Measurements from ENCODE around the gene OR2G3. TPM values are rescaled to one million over a fixed set of nuclear protein-coding genes. Genes with fewer than 3 reads are reported as not detected.

The OR2G3 gene
- total and polyA plus RNA-seq, 2 donors (not counting 3 experiments of a cell fraction or from before 2014, with no cell fraction given): not detected

DNA sequence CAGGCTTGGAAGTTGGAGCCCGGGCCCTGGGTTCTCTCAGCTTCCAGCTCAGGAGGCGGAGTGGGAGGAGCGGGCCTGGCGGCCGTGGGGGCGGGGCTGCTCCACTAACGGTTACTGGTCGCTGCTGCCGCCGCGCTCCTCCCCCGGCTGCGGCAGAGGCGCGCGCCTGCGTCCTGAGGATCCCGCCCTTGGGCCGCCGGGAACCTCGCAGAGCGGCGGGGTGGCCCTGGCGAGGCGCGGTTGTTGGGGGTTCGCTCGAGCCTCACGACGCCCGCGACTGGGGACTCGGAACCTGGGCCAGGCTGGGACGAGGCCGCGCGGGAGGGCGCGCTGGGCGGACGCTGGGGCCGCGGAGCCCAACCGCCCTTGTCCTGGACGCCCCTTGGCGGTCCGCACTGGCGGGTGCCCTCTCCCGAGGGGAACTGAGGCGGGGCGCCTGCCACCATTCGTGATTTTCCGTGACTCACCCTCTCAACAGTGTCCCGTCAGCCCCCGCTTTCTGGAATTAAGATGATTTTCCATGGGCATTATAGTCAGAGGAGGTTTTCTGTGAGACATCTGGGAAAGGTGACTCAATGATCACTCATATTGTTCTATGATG lies 34.1 kb downstream of the OR2G3 start:
- FAIRE-seq (no peak), DNase-seq (ENCODE audit: low read depth, low spot score) (no peak)
- POLR2A ChIA-PET: no interaction called here
- no peak overlapping the region for H3K4me2 ChIP-seq (ENCODE audit: insufficient read depth, low read length)
- CTCF ChIA-PET: no interaction called here
- H2AFZ ChIP-seq (ENCODE audit: low read depth, low read length): no peak overlapping the region
- no peaks in the 10 kb centered on the region for H3K9me3 ChIP-seq (replicated peaks; ENCODE audit: control insufficient read depth, insufficient read depth, low read length)
- dilution Hi-C loops (cut with MboI; ENCODE audit: extremely low pct_ligation_motif_present, low sequenced_read_pairs): no loop called here
- H3K27me3 ChIP-seq (ENCODE audit: control insufficient read depth in 2 of 2, insufficient read depth in 2 of 2, low read length in 2 of 2): no peaks in the 10 kb centered on the region
- H3K36me3 ChIP-seq (ENCODE audit: control insufficient read depth in 2 of 2, extremely low read depth in 1 of 2, insufficient read depth in 2 of 2, low read length in 2 of 2): no peaks in the 10 kb centered on the region
- BruUV-seq (replicated peaks): no TSS peak
- H4K20me1 ChIP-seq (replicated peaks; ENCODE audit: control insufficient read depth, extremely low read depth, insufficient read depth, low read length): no peaks in the 10 kb centered on the region
- H3K4me3 ChIP-seq (replicated peaks in 1 of 3; ENCODE audit: insufficient read depth in 1 of 3, low read depth in 1 of 3, low read length in 3 of 3): no peak overlapping the region
- no peak for TF ChIP-seq CTCF (IDR thresholded peaks at IDR 0.05; ENCODE audit: extremely low read depth in 1 of 2, insufficient read depth in 1 of 2, low read depth in 1 of 2, low read length in 2 of 2)
- no peak for TF ChIP-seq GATA2 (IDR thresholded peaks at IDR 0.05; ENCODE audit: insufficient read depth, insufficient read length, low read depth, low read length)
- TF ChIP-seq EZH2 (IDR thresholded peaks at IDR 0.05; ENCODE audit: borderline replicate concordance, low read depth, low read length, severe bottlenecking): no peak
- no peak for TF ChIP-seq JUN (IDR thresholded peaks at IDR 0.05; ENCODE audit: borderline replicate concordance, insufficient read depth, insufficient read length, low read depth)
- no peak for TF ChIP-seq POLR2AphosphoS5 (IDR thresholded peaks at IDR 0.05; ENCODE audit: insufficient read depth, low read depth, low read length)
- no peak for TF ChIP-seq MYC (IDR thresholded peaks at IDR 0.05; ENCODE audit: low read depth, low read length)
- no peak for TF ChIP-seq MAX (IDR thresholded peaks at IDR 0.05; ENCODE audit: insufficient read depth, insufficient read length)
- no peak for TF ChIP-seq FOS (IDR thresholded peaks at IDR 0.05; ENCODE audit: borderline replicate concordance, insufficient read depth, low read length)
- no peak for TF ChIP-seq POLR2A (IDR thresholded peaks at IDR 0.05; ENCODE audit: low read depth, low read length)
- no peak overlapping the region for H3K27ac ChIP-seq (ENCODE audit: insufficient read depth, low read depth, low read length)
- no peak overlapping the region for H3K9ac ChIP-seq (replicated peaks; ENCODE audit: extremely low read depth, insufficient read depth, low read length)
- intact Hi-C loops (cut with micrococcal nuclease): no loop called here
- no peaks in the 10 kb centered on the region for H3K79me2 ChIP-seq (ENCODE audit: control insufficient read depth, insufficient read depth, low read length)
- no peaks in the 10 kb centered on the region for H3K4me1 ChIP-seq (ENCODE audit: control insufficient read depth, extremely low read depth, insufficient read depth, low read length)
- H3K9me1 ChIP-seq (replicated peaks; ENCODE audit: control insufficient read depth, extremely low read depth, insufficient read depth, low read length): no peaks in the 10 kb centered on the region
